DND-41 (cell line): ENCODE results near the gene MGAM2.

Source experiments
- EZH2 ChIP-seq: IDR thresholded peaks from 3 replicates; pipeline ENCODE4 v1.6.1; 2012; ENCODE audit warnings: borderline replicate concordance, low read depth, mild to moderate bottlenecking, moderate library complexity, low read length, inconsistent platforms; ENCODE audit not compliant: severe bottlenecking
- TF ChIP-seq, protein P1 (sequence below): IDR thresholded peaks from 2 replicates; pipeline ENCODE4 v1.5.1; 2012; ENCODE audit warnings: borderline replicate concordance, low read length, moderate library complexity, mild to moderate bottlenecking; ENCODE audit not compliant: poor library complexity, severe bottlenecking; ENCODE audit errors: extremely low read depth

DNA sequence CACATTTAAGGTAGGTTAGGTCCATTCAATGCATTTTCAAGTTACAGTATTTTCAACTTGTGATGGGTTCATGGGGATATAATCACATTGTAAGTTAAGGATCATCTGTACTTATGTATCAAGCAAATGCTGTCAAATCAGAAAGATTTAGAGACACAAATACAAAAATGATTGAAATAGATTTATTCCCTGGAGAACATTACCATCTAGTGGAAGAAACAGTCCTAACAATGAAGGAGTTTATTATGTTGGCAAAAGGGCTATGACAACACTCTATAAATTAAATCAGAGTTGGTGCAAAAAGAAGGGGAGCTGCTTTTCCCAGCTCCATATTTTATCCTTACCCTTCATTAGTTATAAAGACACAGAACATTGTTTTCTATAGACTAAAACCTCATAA is 77.3 kb downstream of the MGAM2 start:
- TF ChIP-seq, protein P1, sequence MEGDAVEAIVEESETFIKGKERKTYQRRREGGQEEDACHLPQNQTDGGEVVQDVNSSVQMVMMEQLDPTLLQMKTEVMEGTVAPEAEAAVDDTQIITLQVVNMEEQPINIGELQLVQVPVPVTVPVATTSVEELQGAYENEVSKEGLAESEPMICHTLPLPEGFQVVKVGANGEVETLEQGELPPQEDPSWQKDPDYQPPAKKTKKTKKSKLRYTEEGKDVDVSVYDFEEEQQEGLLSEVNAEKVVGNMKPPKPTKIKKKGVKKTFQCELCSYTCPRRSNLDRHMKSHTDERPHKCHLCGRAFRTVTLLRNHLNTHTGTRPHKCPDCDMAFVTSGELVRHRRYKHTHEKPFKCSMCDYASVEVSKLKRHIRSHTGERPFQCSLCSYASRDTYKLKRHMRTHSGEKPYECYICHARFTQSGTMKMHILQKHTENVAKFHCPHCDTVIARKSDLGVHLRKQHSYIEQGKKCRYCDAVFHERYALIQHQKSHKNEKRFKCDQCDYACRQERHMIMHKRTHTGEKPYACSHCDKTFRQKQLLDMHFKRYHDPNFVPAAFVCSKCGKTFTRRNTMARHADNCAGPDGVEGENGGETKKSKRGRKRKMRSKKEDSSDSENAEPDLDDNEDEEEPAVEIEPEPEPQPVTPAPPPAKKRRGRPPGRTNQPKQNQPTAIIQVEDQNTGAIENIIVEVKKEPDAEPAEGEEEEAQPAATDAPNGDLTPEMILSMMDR = peak; percentile 50
- no peak for TF ChIP-seq EZH2
